BLaER1 treated with 17β-estradiol and CSF1 and Interleukin-3, amounts not matched to agents 10 nM and 100 nM (cell line): ENCODE results near the gene NFX1.

Experiments used
- H3K27ac ChIP-seq, 11 experiments: shearing (Covaris generic); formaldehyde crosslinking; 2 replicates each; pipeline ENCODE4 v1.8.1; 2022
- H3K27me3 ChIP-seq, 11 experiments: shearing (Covaris generic); formaldehyde crosslinking; 2 replicates each; pipeline ENCODE4 v1.8.1; 2022
- H3K36me3 ChIP-seq, 11 experiments: shearing (Covaris generic); formaldehyde crosslinking; 2 replicates each; pipeline ENCODE4 v1.8.1; 2022
- H3K4me1 ChIP-seq, 10 experiments: shearing (Covaris generic); formaldehyde crosslinking; 2 replicates each; pipeline ENCODE4 v1.8.1; 2022
- H3K4me2 ChIP-seq, 11 experiments: shearing (Covaris generic); formaldehyde crosslinking; 2 replicates each; pipeline ENCODE4 v1.8.1; 2022
- H3K4me3 ChIP-seq, 10 experiments: shearing (Covaris generic); formaldehyde crosslinking; 2 replicates each; pipeline ENCODE4 v1.8.1; 2022
- H3K9ac ChIP-seq, 11 experiments: shearing (Covaris generic); formaldehyde crosslinking; 2 replicates each; pipeline ENCODE4 v1.8.1; 2022
- H3K9me3 ChIP-seq, 11 experiments: shearing (Covaris generic); formaldehyde crosslinking; replicated peaks in 1 of 11; 2 replicates each; pipeline ENCODE4 v1.8.1; 2022
- H4K20me1 ChIP-seq, 11 experiments: shearing (Covaris generic); formaldehyde crosslinking; 2 replicates each; pipeline ENCODE4 v1.8.1; 2022
- Cebpa-rat ChIP-seq, 11 experiments: shearing (Covaris generic); IDR thresholded peaks; 2 replicates each; pipeline ENCODE4 v1.8.1; 2022

Gene NFX1

GRCh38 chr9:33419708-33420303 lies 129.5 kb downstream of the NFX1 start:
- TF ChIP-seq Cebpa-rat (IDR thresholded peaks at IDR 0.05) = no peak
- no peaks in the 10 kb centered on the region for H4K20me1 ChIP-seq
- H3K27ac ChIP-seq = no peak overlapping the region
- no peaks in the 10 kb centered on the region for H3K36me3 ChIP-seq
- no peak overlapping the region for H3K4me2 ChIP-seq
- no peaks in the 10 kb centered on the region for H3K27me3 ChIP-seq
- no peaks in the 10 kb centered on the region for H3K9me3 ChIP-seq
- H3K4me1 ChIP-seq = peaks cover 0 to 8% (median 3%) of the 10 kb centered on the region in 10 experiments; a peak in 5 of 20 replicates
- no peak overlapping the region for H3K9ac ChIP-seq
- H3K4me3 ChIP-seq = no peak overlapping the region
